Lower leg skin (tissue), 3 donors: Measurements from ENCODE around the gene CCBE1.

Experiments used
- POLR2A ChIP-seq, 2 donors: fragments of 450-650 bp; IDR thresholded peaks; one replicate each; pipeline ENCODE4 v1.6.1; 2016 to 2017; ENCODE audit warnings: antibody characterized with exemption in 2 of 2, mild to moderate bottlenecking in 1 of 2, moderate library complexity in 1 of 2
- TF ChIP-seq, protein P1 (sequence below), 3 donors: fragments of 450-650 bp; IDR thresholded peaks; one replicate each; pipeline ENCODE4 v1.5.1; 2016; ENCODE audit warnings: antibody characterized with exemption in 3 of 3, mild to moderate bottlenecking in 3 of 3, moderate library complexity in 2 of 3

DNA sequence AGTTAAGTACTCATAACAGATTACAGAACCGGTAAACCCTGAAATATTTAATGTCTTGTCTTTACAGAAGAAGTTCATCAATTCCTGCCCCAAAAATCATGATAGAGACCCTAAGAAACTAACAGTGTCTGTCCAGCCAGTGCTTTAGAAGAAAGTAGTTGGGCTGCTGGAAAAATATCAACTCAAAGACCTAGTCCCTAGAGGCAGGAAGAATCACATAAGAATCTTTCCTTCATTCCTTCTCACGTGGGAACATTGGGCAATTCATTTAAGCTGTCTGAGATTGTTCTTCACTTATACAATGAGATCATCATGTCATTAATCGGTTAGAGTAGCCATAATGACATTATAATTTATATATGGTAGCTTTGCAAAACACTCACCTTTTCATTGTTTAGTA lies 156.4 kb downstream of the CCBE1 start:
- TF ChIP-seq, protein P1, sequence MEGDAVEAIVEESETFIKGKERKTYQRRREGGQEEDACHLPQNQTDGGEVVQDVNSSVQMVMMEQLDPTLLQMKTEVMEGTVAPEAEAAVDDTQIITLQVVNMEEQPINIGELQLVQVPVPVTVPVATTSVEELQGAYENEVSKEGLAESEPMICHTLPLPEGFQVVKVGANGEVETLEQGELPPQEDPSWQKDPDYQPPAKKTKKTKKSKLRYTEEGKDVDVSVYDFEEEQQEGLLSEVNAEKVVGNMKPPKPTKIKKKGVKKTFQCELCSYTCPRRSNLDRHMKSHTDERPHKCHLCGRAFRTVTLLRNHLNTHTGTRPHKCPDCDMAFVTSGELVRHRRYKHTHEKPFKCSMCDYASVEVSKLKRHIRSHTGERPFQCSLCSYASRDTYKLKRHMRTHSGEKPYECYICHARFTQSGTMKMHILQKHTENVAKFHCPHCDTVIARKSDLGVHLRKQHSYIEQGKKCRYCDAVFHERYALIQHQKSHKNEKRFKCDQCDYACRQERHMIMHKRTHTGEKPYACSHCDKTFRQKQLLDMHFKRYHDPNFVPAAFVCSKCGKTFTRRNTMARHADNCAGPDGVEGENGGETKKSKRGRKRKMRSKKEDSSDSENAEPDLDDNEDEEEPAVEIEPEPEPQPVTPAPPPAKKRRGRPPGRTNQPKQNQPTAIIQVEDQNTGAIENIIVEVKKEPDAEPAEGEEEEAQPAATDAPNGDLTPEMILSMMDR (IDR thresholded peaks at IDR 0.05), result no peak
- TF ChIP-seq POLR2A (IDR thresholded peaks at IDR 0.05), result no peak
